Mononuclear cell (primary cell): Measurements from ENCODE around the gene ADGRB2. TPM values are rescaled to one million over a fixed set of nuclear protein-coding genes. Genes with fewer than 3 reads are reported as not detected.

Source experiments
- H3K27me3 ChIP-seq: 2 replicates; pipeline ENCODE4 v1.6.0; 2011; ENCODE audit warnings: low read length, control low read depth; ENCODE audit not compliant: insufficient read depth
- H3K4me1 ChIP-seq: 2 replicates; pipeline ENCODE4 v1.5.1; 2011; ENCODE audit warnings: mild to moderate bottlenecking, low read length, control low read depth; ENCODE audit not compliant: insufficient read depth
- H3K4me3 ChIP-seq: 2 replicates; pipeline ENCODE4 v1.5.1; 2011; ENCODE audit warnings: mild to moderate bottlenecking, low read length, moderate library complexity
- H3K9me3 ChIP-seq: 2 replicates; pipeline ENCODE4 v1.5.1; 2011; ENCODE audit warnings: low read depth, mild to moderate bottlenecking, control low read depth, low read length
- total RNA-seq: library from RNA; depleted of rRNA; stranded (reverse); fragments of >200 nt; gene quantifications from one replicate; pipeline ENCODE4 v1.2.3, GENCODE V29; 2012

The ADGRB2 gene
- total RNA-seq, 1 donor: 0.73 TPM

DNA sequence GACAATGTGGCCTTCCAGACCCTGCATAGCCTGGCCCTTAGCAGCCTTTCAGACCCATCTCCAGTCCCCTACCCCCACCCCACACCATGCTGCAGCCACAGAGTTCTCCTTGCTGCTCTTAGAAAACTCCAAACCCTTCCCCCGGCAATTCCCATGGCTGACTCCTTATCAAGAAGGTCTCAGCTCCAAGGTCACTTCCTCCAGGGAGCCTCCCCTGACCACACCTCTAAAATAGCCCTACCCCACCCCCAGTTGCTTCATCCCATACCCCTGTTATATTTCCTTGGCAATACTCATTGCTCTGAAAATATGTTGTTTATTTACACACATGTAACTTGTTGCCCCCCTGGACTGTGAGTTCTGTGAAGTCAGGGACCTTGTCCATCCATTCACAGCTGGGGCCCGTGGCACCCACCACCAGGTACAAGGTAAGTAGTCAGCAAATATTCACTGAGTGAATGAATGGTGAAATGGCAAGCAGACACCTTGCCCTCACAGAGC lies 4.3 kb upstream of the ADGRB2 start:
- peaks cover 39% of the 10 kb centered on the region for H3K4me1 ChIP-seq
- H3K9me3 ChIP-seq: no peaks in the 10 kb centered on the region
- no peak overlapping the region for H3K4me3 ChIP-seq
- H3K27me3 ChIP-seq: peaks cover 31% of the 10 kb centered on the region

DNA sequence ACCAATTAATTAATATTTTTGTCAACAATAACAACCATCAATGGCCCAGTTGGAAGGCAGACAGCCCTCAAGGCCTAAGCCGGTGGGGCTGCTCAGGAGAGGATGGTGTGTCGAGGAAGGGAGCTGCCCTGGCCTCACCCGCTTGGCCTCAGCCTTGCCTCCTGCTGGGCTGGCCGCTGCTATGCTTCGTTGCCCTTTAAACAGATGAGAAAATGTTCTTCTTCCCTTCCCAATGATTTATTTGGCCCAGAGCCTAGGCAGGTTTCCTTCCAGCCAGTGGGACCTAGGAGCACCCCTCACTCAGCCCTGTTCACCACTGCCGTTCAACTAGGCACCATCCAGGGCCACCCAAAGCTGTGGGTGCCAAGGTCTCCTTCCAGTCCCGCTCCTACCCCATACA lies 3.1 kb upstream of the ADGRB2 start:
- no peak overlapping the region for H3K4me3 ChIP-seq
- peaks cover 31% of the 10 kb centered on the region for H3K27me3 ChIP-seq
- no peaks in the 10 kb centered on the region for H3K9me3 ChIP-seq
- peaks cover 39% of the 10 kb centered on the region for H3K4me1 ChIP-seq

DNA sequence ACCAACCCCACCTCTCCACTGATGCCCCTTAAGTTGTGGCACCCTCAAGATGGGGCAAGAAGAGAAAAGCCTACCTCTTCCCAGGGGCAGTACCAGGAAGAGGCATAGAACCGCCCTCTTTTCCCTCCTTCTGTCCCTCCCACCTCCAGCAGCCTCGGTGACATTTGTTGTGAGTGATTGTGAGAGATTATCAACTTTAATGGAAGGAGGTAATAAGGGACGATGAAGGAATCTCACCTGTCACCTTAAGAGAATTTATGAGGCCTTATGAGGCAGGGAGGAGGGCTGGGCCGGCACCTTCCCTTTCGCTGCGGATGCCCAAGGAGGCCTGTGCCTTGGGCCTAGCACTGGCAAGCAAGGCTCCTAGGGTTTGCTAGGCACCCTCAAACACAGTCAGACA lies 1.4 kb upstream of the ADGRB2 start:
- H3K4me3 ChIP-seq: no peak overlapping the region
- peaks cover 49% of the 10 kb centered on the region for H3K4me1 ChIP-seq
- H3K9me3 ChIP-seq: no peaks in the 10 kb centered on the region
- H3K27me3 ChIP-seq: peaks cover 36% of the 10 kb centered on the region

DNA sequence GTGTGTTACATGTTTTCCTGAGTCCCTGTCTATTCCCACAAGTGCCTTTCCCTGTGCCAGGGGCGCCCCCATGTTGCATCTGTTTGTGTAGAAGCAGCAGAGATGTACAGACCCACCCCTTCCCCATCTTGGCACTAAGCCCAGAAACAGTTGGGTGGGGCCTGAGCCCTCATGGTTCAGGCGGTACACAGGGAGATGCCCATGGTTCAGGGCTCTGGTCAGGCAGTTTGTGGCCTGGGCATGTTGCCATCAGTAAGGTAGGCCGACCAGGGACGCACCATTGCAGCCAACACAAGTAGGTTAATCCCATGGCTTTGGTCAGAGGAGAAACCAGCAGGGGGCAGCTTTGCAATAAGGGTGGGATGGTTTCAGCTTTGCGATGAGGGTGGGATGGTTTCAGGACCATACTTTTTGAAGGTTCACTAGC lies 914 bp upstream of the ADGRB2 start:
- Histone ChIP-seq H3K4me3 (no peak overlapping the region), H3K27me3 (peaks cover 39% of the 10 kb centered on the region), H3K4me1 (peaks cover 49% of the 10 kb centered on the region), H3K9me3 (no peaks in the 10 kb centered on the region)

DNA sequence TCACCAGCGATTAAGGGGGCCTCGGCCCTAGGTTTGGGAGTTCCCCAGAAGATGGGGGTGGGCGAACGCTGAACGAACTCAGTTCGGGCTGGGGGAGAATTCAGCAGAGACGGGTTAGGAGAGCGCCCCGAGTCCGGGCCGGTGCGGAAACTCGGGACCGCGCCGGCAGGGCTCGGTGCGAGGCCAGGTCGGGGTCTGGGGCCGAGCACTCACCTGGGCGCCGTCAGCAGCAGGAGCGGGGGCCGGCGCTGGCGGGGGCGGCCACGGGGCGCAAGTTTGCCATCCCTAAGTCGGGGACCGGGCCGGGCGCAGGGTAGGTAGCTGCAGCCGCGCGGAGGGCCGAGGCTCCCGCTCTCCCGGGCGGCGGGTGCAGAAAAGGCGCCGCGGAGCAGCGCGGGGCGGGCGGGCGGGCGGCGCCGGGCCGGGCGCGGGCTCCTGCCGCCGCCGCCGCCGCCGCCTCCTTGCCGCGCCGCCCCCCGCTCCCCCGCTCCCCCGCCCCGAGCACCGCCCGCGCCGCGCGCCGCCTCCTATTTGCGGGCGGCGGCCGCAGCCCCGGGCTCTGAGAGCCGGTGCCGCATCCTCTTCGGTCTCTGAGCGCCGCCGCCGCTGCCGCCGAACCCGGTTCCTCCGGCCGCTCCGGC lies 349 bp downstream of the ADGRB2 start:
- Histone ChIP-seq H3K9me3 (no peaks in the 10 kb centered on the region), H3K4me1 (peaks cover 37% of the 10 kb centered on the region), H3K27me3 (peaks cover 40% of the 10 kb centered on the region), H3K4me3 (no peak overlapping the region)

DNA sequence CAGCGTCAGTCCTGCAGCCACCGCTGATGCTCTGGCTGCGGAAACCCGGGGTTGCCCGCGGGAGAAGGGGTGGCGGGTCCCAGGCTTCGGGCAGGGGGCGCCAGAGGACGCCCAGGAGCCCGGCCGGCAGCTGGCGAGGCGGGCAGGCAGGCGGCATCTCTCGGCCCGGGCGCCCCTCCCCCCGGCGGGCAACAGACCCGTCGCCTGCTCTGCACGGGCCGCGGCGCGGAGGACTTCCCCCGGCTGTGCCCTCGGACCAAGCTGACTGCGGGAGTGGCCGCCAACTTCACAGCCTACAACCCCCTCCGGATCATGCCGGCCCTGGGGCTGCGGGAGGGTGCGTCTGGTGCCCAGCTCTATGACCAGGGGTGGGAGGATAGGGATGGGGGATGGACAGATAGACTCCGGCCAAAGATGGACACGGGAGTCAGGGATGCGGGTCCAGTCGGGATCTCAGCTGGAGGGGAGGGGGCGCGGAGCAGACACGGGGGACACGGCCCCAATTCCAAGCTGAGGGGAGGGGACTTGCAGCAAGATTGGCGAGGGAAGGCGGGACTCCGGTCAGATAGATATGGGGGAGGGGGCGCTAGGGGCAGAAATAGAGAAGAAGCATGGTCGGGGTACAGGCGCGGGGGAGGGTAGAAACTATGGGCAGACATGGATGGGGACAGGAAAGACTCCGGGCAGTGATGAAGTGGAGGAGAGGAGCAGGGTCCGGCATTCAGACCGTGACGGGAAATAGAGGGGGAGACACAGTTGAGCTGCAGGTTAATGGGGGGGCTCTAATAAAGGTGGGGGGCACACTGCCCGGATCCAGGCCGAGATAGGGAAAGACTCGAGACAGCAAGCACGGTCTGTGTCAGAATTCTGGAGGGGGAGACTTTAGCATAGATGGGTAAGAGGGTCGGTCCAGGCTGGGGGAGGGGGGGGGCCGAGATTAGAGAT lies 1.1 kb downstream of the ADGRB2 start:
- Histone ChIP-seq H3K4me3 (no peak overlapping the region), H3K9me3 (no peaks in the 10 kb centered on the region), H3K4me1 (peaks cover 37% of the 10 kb centered on the region), H3K27me3 (peaks cover 40% of the 10 kb centered on the region)

DNA sequence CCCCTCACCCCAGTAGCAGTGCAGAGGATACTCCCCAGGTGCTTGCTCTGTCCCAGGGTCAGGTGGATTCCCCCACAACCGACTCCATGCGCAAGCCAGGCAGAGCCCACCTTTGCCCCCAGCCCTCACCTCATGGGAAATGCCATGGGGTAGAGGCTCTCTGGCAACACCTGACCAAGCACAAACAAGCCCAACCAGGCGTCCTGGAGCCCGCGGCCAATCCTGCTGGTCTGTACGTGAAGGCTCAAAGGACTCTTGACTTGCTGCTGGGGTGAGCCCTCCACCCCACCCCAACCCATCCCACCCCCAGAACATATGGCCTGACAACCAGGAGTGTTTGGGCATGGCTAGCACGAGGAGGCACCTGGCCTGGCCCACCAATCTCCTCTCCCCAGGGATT lies 1.8 kb downstream of the ADGRB2 start:
- Histone ChIP-seq H3K4me3 (no peak overlapping the region), H3K4me1 (peaks cover 37% of the 10 kb centered on the region), H3K9me3 (no peaks in the 10 kb centered on the region), H3K27me3 (peaks cover 40% of the 10 kb centered on the region)

DNA sequence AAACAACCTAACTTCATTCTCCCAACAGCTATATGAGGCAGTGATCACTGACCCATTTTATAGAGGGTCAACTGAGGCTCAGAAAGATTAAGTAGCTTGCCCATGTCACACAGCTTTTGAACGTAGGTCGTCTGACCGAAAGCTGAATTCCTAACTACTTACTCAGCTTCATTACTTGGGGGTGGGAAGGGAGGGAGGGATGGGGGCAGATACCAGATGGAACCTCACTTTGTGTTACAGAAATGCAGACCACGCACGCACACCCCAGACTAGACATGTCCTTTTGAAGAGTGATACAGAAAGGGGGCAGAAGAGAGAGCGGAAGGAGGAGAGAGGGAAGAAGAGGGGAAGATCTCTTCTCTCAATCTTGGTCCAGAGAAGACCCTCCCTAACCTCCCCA lies 2.3 kb downstream of the ADGRB2 start:
- Histone ChIP-seq H3K4me1 (peaks cover 37% of the 10 kb centered on the region), H3K27me3 (peaks cover 40% of the 10 kb centered on the region), H3K9me3 (no peaks in the 10 kb centered on the region), H3K4me3 (no peak overlapping the region)

DNA sequence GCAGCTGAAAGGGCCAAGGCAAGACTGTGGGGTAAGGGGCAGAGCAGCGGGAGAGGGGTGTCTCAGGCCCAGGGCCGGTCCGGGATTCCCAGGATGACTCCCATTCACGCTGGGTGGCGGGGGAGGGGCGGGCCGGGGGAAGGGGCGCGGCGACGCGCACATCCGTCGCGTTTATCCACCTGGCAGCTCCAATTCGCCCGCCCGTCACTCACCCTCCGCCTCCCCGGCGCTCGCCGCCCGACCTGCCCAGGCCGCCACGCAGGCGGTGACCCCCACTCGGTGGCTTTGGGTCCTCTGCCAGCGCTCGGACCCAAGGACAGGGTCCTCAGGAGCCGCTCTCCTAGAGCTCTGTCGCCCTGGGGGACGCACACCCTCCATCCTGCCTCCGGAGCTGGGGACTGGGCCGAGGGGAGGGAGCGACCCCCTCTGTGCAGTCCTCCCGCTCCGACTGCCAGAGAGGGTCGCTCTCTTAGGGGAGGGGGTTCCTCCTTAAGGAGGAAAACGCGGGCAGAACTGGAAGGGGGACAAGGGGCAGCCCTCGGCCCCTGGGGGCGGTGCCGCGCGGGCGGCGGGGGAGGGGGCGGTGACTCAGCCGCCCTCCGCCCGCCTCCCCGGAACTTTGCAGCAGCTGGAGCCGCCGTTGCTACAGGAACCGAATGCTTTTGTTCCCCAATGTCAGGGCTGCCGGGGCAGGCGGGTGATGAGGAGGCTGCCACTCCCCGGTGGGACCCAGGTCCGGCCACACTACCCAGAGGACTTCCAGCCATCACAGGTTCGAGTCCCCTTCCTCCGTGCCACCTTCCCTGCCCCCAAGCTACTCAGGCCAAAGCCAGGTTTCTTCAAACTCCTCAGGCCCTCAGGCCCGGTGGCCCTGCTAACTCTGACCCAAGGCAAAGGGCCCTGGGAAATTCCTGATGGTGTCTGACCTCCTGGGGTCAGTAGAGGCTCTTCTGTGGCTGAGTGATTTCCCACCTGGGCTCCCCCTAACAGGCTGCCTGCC lies 3.4 kb downstream of the ADGRB2 start:
- Histone ChIP-seq H3K4me1 (peaks cover 37% of the 10 kb centered on the region), H3K4me3 (peak overlapping the region; percentile 37), H3K9me3 (no peaks in the 10 kb centered on the region), H3K27me3 (peaks cover 40% of the 10 kb centered on the region)

DNA sequence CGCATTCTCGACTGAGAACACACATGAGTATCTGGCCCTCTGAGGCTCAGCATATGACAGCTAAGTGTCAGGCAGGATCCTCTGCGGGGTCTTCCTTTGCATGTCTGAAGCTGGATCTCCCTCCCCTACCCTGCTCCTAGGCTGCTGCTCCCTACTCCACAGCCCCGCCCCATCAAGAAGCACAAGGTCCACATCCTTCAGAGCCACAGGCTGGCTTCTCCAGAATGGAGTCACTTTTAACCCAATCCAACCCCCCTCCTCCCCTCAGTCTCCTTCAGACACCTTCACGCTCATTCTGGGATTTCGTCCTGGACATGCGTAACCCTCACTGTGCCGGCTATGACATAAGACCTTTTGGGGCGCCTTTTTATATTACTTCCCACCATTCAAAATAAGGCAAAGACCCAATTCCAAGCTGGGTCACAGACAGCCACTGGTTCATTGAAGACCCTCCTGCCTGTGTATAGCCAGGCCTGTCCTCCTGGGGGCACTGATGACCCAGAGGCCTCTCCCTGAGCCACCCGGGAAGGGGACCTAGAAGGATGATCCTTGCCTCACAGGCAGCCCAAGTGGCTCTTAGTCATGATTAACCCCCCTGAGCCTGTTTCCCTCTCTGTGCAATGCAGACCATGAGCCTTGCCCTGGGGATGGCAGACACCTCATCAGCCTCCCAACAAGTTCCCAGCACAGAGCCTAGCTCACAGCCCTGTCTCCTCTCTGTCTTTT lies 4.7 kb downstream of the ADGRB2 start:
- Histone ChIP-seq H3K9me3 (no peaks in the 10 kb centered on the region), H3K27me3 (peaks cover 32% of the 10 kb centered on the region), H3K4me3 (no peak overlapping the region), H3K4me1 (peaks cover 33% of the 10 kb centered on the region)

DNA sequence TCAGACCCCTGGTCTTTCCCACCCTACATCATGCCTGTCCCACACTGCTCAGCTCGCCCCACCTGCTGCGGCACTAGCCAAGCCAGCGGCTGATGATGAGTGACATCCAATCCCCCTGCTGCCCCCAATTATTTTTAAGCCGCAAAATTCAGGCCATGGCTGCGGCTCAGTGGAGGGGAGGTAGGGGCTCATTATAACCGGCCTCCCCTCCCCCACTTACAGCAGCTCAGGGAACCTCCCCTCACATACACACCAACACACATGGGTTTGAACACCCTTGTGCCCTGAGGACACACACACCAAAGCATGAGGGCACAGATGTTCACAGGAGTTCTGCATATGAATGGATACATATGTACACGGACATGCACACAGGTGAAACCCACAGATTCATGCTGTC lies 5.3 kb downstream of the ADGRB2 start:
- Histone ChIP-seq H3K9me3 (no peaks in the 10 kb centered on the region), H3K27me3 (peaks cover 32% of the 10 kb centered on the region), H3K4me1 (peaks cover 31% of the 10 kb centered on the region), H3K4me3 (no peak overlapping the region)

DNA sequence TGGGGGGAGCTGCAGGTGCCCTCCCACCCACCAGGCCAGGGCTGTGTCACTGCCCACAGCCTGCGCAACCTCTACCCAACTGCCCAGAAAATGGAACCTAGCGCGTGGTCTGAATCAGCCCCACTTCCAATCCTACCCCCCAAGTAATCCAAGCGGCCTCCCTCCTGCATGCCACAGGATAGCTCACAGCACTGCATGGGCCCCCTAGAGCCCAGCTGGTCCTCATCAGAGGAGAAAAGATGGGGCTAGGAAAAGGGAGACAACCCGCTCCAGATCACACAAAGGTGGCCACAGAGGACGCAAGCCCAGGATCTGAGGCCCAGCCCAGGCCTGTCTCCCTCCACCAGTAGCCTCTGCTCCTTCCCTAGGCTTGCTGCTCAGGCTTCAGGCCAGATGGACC lies 6.2 kb downstream of the ADGRB2 start:
- peaks cover 28% of the 10 kb centered on the region for H3K27me3 ChIP-seq
- H3K9me3 ChIP-seq: no peaks in the 10 kb centered on the region
- peaks cover 24% of the 10 kb centered on the region for H3K4me1 ChIP-seq
- no peak overlapping the region for H3K4me3 ChIP-seq

DNA sequence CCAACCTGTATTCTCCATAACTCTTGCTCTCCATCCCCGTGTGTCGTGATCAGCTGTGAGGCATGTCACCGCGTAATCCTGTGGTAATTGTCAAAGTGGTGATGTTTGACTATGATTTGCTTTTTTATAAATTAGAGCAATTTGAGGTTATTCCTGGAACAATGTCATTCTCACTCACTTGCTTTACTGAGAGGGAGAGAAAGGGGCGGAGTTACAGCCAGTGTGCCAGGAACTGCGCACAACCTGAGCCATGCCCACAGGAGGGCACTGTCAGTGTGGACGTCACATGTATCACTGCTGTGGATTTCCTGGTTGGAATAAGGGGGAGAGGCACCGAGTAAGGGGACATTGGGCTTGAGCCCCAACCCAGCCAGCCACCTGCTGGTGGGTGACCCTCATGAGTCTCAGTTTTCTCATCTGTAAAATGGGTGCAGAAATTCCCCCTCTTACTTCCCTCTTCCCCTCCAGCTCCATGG lies 6.9 kb downstream of the ADGRB2 start:
- H3K9me3 ChIP-seq: no peaks in the 10 kb centered on the region
- H3K27me3 ChIP-seq: peaks cover 21% of the 10 kb centered on the region
- H3K4me3 ChIP-seq: no peak overlapping the region
- H3K4me1 ChIP-seq: peaks cover 16% of the 10 kb centered on the region

DNA sequence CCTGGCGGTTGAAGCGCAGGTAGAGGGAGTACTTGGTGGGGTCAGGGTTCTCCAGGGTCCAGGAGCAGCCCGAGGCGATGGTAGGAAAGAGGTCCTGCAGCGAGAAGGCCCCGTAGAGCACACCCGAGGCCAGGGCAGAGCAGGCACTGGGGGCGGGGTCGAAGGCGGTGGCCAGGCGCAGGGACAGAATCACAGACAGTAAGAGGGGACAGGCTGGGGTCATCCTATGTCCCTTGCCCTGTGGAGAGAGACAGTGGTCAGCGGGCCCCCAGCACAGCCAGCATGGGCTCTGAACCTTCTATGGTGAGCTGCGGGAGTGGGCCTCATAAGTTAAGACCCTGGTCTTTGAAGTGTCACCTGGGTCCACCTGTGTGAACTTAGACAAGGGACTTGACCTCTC lies 7.6 kb downstream of the ADGRB2 start:
- no peaks in the 10 kb centered on the region for H3K9me3 ChIP-seq
- no peak overlapping the region for H3K4me3 ChIP-seq
- peaks cover 15% of the 10 kb centered on the region for H3K4me1 ChIP-seq
- peaks cover 14% of the 10 kb centered on the region for H3K27me3 ChIP-seq
